Thyroid gland (tissue), 4 donors: Measurements from ENCODE around the gene HS6ST1. TPM values are rescaled to one million over a fixed set of nuclear protein-coding genes. Genes with fewer than 3 reads are reported as not detected.

ENCODE experiments used
- DNase-seq, 2 donors: peaks; one replicate each; pipeline ENCODE4 v3.0.0-alpha.2; 2019
- H3K27ac ChIP-seq, 3 donors: fragments of 200-600 bp; sonication (generic); 1 replicate in 2 of 3; 2 replicates in 1 of 3; pipeline ENCODE4 v1.5.1; 2016 to 2019; ENCODE audit warnings: mild to moderate bottlenecking in 1 of 3, moderate library complexity in 1 of 3
- H3K27me3 ChIP-seq: fragments of 200-600 bp; sonication (generic); one replicate; pipeline ENCODE4 v1.5.1; 2019
- H3K36me3 ChIP-seq, 2 donors: fragments of 200-600 bp; sonication (generic); one replicate each; pipeline ENCODE4 v1.5.1; 2016 to 2019
- H3K4me1 ChIP-seq, 2 donors: fragments of 200-600 bp; sonication (generic); one replicate each; pipeline ENCODE4 v1.5.1; 2017 to 2019
- H3K4me3 ChIP-seq, 3 donors: fragments of 200-600 bp; sonication (generic); replicated peaks in 1 of 3; 1 replicate in 2 of 3; 2 replicates in 1 of 3; pipeline ENCODE4 v1.5.1; 2016; ENCODE audit warnings: mild to moderate bottlenecking in 1 of 3
- H3K9me3 ChIP-seq: fragments of 200-600 bp; sonication (generic); one replicate; pipeline ENCODE4 v1.5.1; 2017
- CTCF ChIP-seq, 6 experiments: fragments of 200-600 bp in 3 of 6; fragments of 450-650 bp in 3 of 6; sonication (generic) in 3 of 6; IDR thresholded peaks; one replicate each; pipeline ENCODE4 v1.5.1; 2016 to 2019; ENCODE audit warnings: antibody characterized with exemption in 6 of 6, mild to moderate bottlenecking in 2 of 6, inconsistent platforms in 1 of 6, moderate library complexity in 1 of 6
- POLR2A ChIP-seq, 2 donors: fragments of 450-650 bp; IDR thresholded peaks; one replicate each; pipeline ENCODE4 v1.6.1; 2017; ENCODE audit warnings: antibody characterized with exemption in 2 of 2, mild to moderate bottlenecking in 2 of 2, moderate library complexity in 1 of 2
- WGBS, 2 donors: methylation state at CpG; one replicate each; pipeline ENCODE4 v1.1.5; 2017; 5-methylcytosine and 5-hydroxymethylcytosine counted together
- intact Hi-C: fragments of 100-400 bp; cut with DNase I; formaldehyde crosslinking; loops from one replicate; pipeline ENCODE4 v1.15.1; 2023
- total RNA-seq, 4 donors: library from RNA; depleted of rRNA; stranded (reverse); fragments of >200 nt; gene quantifications; one replicate each; pipeline ENCODE4 v1.2.3, GENCODE V29; 2016

Gene HS6ST1
- total RNA-seq, 4 donors from 2014 or later, result 27.1 to 35.6 (median 32.5) TPM

DNA sequence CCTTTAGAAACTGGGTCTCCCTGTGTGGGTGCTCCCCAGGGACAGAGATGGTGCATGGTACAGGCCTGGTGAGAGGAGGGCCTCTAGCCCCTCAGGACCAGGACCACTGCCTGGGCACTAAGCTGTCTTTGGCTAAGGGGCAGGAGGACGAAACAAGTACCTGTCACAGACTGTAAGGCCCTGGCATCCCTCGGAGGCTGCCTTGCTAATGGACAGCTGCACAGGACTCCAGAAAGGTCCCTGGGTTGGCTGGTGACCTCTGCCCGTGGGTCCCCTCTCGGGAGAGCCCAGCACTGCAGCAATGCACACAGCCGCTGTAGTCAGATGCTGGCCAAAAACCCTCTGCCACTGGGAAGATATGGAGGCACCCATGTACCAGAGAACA, 14.3 kb downstream of the HS6ST1 start:
- no peak for DNase-seq
- peaks cover 26 to 48% of the 10 kb centered on the region in 2 donors for H3K4me1 ChIP-seq
- TF ChIP-seq CTCF (IDR thresholded peaks at IDR 0.05) (no peak), POLR2A (IDR thresholded peaks at IDR 0.05) (no peak)
- 84 to 85% methylated on average over 2 to 4 of the region's 5 CpGs for WGBS, 2 donors
- no peak overlapping the region for H3K4me3 ChIP-seq
- intact Hi-C loops, result no loop called here
- H3K27me3 ChIP-seq, result no peaks in the 10 kb centered on the region
- H3K27ac ChIP-seq, result peak overlapping the region in 2 of 3 donors; percentile 83 to 92
- no peaks in the 10 kb centered on the region for H3K36me3 ChIP-seq
- H3K9me3 ChIP-seq, result no peaks in the 10 kb centered on the region

DNA sequence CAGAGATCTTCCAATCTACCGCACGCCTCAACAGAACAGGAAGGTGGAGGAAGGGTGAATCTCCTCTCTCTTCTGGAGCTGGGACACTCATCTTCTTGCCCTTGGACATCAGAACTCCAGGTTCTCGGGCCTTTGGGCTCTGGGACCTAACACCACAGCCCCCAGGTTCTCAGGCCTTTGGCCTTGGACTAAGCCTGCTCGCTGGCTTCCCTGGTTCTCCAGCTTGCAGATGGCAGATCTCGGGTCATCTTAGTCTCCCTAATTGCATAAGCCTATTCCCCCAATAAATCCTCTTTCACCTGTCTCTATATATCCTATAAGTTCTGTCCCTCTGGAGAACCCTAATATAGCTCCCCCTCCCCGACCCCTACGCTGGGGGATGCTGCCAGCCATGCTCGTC, 14.8 kb downstream of the HS6ST1 start:
- no peak for DNase-seq
- Histone ChIP-seq H3K4me3 (no peak overlapping the region), H3K27me3 (no peaks in the 10 kb centered on the region), H3K36me3 (no peaks in the 10 kb centered on the region), H3K4me1 (peaks cover 23 to 44% of the 10 kb centered on the region in 2 donors), H3K27ac (peak overlapping the region in 1 of 3 donors; percentile 92), H3K9me3 (no peaks in the 10 kb centered on the region)
- TF ChIP-seq POLR2A (IDR thresholded peaks at IDR 0.05), result no peak
- no peak for TF ChIP-seq CTCF (IDR thresholded peaks at IDR 0.05)
- intact Hi-C loops, result no loop called here
- 95 to 98% methylated on average over 7 to 8 of the region's 8 CpGs for WGBS, 2 donors

DNA sequence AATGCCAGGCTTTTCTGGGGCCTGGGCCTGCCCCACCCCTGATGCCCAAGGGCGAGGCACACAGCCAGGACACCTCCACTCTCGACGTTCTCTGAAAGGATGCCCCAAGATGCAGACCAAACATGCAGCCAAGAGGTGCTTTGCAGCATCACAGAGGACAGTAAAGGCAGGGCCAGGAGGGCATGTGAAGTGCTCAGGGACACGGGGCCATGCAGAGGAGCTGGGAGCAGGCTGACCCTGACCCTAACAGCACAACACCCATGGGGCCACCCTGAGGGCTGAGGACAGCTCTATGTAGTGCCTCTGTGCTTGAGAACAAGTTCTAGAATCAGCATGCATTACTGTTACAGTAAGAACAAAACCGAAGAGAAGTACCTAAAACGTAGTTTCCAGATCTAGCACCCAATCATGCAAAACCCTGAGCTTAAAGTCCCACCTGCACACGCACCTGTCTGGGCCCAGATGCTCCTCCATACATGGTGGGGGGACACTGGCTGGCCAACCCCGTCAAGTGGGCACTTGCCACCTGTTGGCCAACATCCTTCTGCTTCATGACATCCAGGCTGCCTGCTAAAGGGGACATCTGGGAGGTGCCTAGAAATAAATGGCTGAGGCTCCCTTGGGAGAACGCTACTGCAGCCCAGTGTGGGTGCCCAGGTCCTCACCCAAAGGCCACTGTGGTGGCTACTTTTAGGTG, 15.4 kb downstream of the HS6ST1 start:
- TF ChIP-seq POLR2A (IDR thresholded peaks at IDR 0.05), result no peak
- no peak for TF ChIP-seq CTCF (IDR thresholded peaks at IDR 0.05)
- no peak for DNase-seq
- intact Hi-C loops, result no loop called here
- Histone ChIP-seq H3K27ac (no peak overlapping the region), H3K27me3 (no peaks in the 10 kb centered on the region), H3K4me3 (no peak overlapping the region), H3K4me1 (peaks cover 23 to 37% of the 10 kb centered on the region in 2 donors), H3K36me3 (no peaks in the 10 kb centered on the region), H3K9me3 (no peaks in the 10 kb centered on the region)
- 85 to 93% methylated on average over 8 to 9 of the region's 9 CpGs for WGBS, 2 donors

GRCh38 chr2:128302744-128303067, 16.0 kb downstream of the HS6ST1 start:
- WGBS, 2 donors, result 84 to 91% methylated on average over 8 of the region's 8 CpGs
- H3K27ac ChIP-seq, result no peak overlapping the region
- intact Hi-C loops, result no loop called here

More at GRCh38 chr2:128302744-128303067, 16.0 kb downstream of the HS6ST1 start:
- peaks cover 23 to 33% of the 10 kb centered on the region in 2 donors for H3K4me1 ChIP-seq
- DNase-seq, result no peak
- TF ChIP-seq CTCF (IDR thresholded peaks at IDR 0.05) (no peak), POLR2A (IDR thresholded peaks at IDR 0.05) (no peak)
- H3K4me3 ChIP-seq, result no peak overlapping the region
- H3K9me3 ChIP-seq, result no peaks in the 10 kb centered on the region
- H3K36me3 ChIP-seq, result no peaks in the 10 kb centered on the region
- H3K27me3 ChIP-seq, result no peaks in the 10 kb centered on the region
